Mammary epithelial cell (primary cell): ENCODE measurements around the gene SORCS2.

Experiments used
- EZH2 ChIP-seq: IDR thresholded peaks from 2 replicates; pipeline ENCODE4 v1.6.1; 2012; ENCODE audit warnings: low read length, inconsistent platforms, borderline replicate concordance
- TF ChIP-seq, protein P1 (sequence below), 2 donors: IDR thresholded peaks in 1 of 2; conservative IDR thresholded peaks in 1 of 2; 2 replicates each; pipeline ENCODE4 v1.5.1; 2011 to 2012; ENCODE audit warnings: inconsistent platforms in 2 of 2, low read length in 2 of 2, mild to moderate bottlenecking in 2 of 2, control low read depth in 1 of 2, low read depth in 1 of 2; ENCODE audit not compliant: insufficient read depth in 1 of 2; ENCODE audit errors: extremely low read depth in 1 of 2

DNA sequence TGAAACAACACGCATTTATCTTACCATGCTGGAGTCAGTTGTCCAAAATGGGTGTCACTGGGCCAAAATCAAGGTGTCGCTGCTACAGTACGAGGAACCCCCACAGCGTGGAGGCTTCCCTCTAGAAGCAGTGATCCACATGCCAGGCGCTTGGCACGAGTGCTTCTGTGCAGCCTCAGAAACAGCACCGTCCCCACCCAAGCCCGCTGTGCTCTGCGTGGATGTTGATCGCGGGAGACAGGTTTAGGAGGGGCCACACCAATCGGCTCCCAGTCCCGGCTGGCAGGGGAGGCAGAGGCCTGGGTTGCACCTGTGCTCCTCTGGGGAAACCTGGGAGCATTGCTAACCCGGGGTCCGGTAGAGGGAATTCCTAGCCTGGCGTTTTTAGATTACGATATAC lies 407.9 kb downstream of the SORCS2 start:
- TF ChIP-seq, protein P1, sequence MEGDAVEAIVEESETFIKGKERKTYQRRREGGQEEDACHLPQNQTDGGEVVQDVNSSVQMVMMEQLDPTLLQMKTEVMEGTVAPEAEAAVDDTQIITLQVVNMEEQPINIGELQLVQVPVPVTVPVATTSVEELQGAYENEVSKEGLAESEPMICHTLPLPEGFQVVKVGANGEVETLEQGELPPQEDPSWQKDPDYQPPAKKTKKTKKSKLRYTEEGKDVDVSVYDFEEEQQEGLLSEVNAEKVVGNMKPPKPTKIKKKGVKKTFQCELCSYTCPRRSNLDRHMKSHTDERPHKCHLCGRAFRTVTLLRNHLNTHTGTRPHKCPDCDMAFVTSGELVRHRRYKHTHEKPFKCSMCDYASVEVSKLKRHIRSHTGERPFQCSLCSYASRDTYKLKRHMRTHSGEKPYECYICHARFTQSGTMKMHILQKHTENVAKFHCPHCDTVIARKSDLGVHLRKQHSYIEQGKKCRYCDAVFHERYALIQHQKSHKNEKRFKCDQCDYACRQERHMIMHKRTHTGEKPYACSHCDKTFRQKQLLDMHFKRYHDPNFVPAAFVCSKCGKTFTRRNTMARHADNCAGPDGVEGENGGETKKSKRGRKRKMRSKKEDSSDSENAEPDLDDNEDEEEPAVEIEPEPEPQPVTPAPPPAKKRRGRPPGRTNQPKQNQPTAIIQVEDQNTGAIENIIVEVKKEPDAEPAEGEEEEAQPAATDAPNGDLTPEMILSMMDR (conservative IDR thresholded peaks at IDR 0.05 in 1 of 2, IDR thresholded peaks at IDR 0.05 in 1 of 2; ENCODE audit: extremely low read depth in 1 of 2, insufficient read depth in 1 of 2, low read depth in 1 of 2, low read length in 2 of 2) = no peak
- TF ChIP-seq EZH2 = no peak
